IMR-90 (cell line): ENCODE data around the gene TMEM62. TPM values are rescaled to one million over a fixed set of nuclear protein-coding genes. Genes with fewer than 3 reads are reported as not detected.

Source experiments
- ATAC-seq: fragments of 200-7000 bp; cut with Tn5 transposase; 2 replicates; pipeline ENCODE4 v1.9.1; 2020; ENCODE audit warnings: low read depth, mild to moderate bottlenecking, moderate library complexity
- BruUV-seq: library from RNA; stranded (reverse); fragments of 400-500 nt; replicated peaks from 2 replicates; lab custom pipeline; 2021; lab: Mats Ljungman, UMichigan
- CTCF ChIA-PET: fragments of 300-600 bp; formaldehyde crosslinking; extraction: SDS; loops from one replicate; lab custom pipeline; 2021; ENCODE audit warnings: antibody characterized with exemption; lab: Yijun Ruan, JAX
- POLR2A ChIA-PET: fragments of 300-600 bp; sonication (Branson Sonifier 250); formaldehyde crosslinking; loops from one replicate; lab custom pipeline; 2022; ENCODE audit warnings: antibody characterized with exemption; ENCODE audit not compliant: unreplicated experiment; lab: Charles Lee
- DNase-seq: peaks from one replicate; pipeline ENCODE4 v3.0.0; 2013
- H2AFZ ChIP-seq: replicated peaks from 2 replicates; pipeline ENCODE3; 2013; ENCODE audit warnings: low read length, mild to moderate bottlenecking; ENCODE audit not compliant: poor library complexity
- H2AK5ac ChIP-seq: 2 replicates; pipeline ENCODE4 v1.6.1; 2013; ENCODE audit warnings: low read depth, low read length, inconsistent platforms
- H2AK9ac ChIP-seq: replicated peaks from 2 replicates; pipeline ENCODE3; 2013; ENCODE audit warnings: mild to moderate bottlenecking, low read depth, low read length, moderate library complexity; ENCODE audit not compliant: poor library complexity
- H2BK120ac ChIP-seq: 2 replicates; pipeline ENCODE4 v1.6.1; 2013; ENCODE audit warnings: low read depth, low read length, inconsistent platforms
- H2BK15ac ChIP-seq: 3 replicates; pipeline ENCODE4 v1.6.1; 2013; ENCODE audit warnings: low read depth, low read length, inconsistent platforms
- H2BK20ac ChIP-seq: 2 replicates; pipeline ENCODE4 v1.6.1; 2013; ENCODE audit warnings: low read depth, mild to moderate bottlenecking, inconsistent platforms, low read length, moderate library complexity
- H2BK5ac ChIP-seq: 2 replicates; pipeline ENCODE4 v1.6.1; 2013; ENCODE audit warnings: mild to moderate bottlenecking, low read depth, low read length, inconsistent platforms; ENCODE audit not compliant: poor library complexity, severe bottlenecking
- H3K14ac ChIP-seq: replicated peaks from 2 replicates; pipeline ENCODE4 v1.6.1; 2013; ENCODE audit warnings: low read depth, low read length, inconsistent platforms
- H3K18ac ChIP-seq: 2 replicates; pipeline ENCODE4 v1.6.1; 2013; ENCODE audit warnings: low read depth, low read length, control low read depth
- H3K23ac ChIP-seq: 2 replicates; pipeline ENCODE4 v1.6.1; 2013; ENCODE audit warnings: low read depth, low read length, inconsistent platforms
- H3K27ac ChIP-seq: 2 replicates; pipeline ENCODE4 v1.5.1; 2013; ENCODE audit warnings: mild to moderate bottlenecking, control low read depth, low read length; ENCODE audit not compliant: insufficient read depth
- H3K27me3 ChIP-seq: 2 replicates; pipeline ENCODE4 v1.6.1; 2013; ENCODE audit warnings: low read length; ENCODE audit not compliant: control insufficient read depth, insufficient read depth
- H3K36me3 ChIP-seq: 2 replicates; pipeline ENCODE4 v1.6.1; 2013; ENCODE audit warnings: low read length, mixed read lengths; ENCODE audit not compliant: control insufficient read depth, insufficient read depth
- H3K4ac ChIP-seq: 2 replicates; pipeline ENCODE4 v1.6.1; 2013; ENCODE audit warnings: low read depth, low read length, inconsistent platforms
- H3K4me1 ChIP-seq: 2 replicates; pipeline ENCODE4 v1.6.1; 2013; ENCODE audit warnings: low read length, mixed read lengths; ENCODE audit not compliant: control insufficient read depth, insufficient read depth
- H3K4me2 ChIP-seq: 2 replicates; pipeline ENCODE4 v1.6.1; 2013; ENCODE audit warnings: low read depth, mild to moderate bottlenecking, control low read depth, low read length, moderate library complexity
- H3K4me3 ChIP-seq: 2 replicates; pipeline ENCODE4 v1.5.1; 2013; ENCODE audit warnings: low read depth, mild to moderate bottlenecking, control low read depth, low read length, moderate library complexity; ENCODE audit not compliant: insufficient read depth
- H3K56ac ChIP-seq: 2 replicates; pipeline ENCODE4 v1.6.1; 2013; ENCODE audit warnings: low read length, inconsistent platforms; ENCODE audit not compliant: insufficient read depth; ENCODE audit errors: extremely low read depth
- H3K79me1 ChIP-seq, 2 experiments: 2 replicates each; pipeline ENCODE4 v1.6.1; 2013; ENCODE audit warnings: low read length in 2 of 2, inconsistent platforms in 1 of 2, low read depth in 1 of 2
- H3K9ac ChIP-seq: 2 replicates; pipeline ENCODE4 v1.6.1; 2013; ENCODE audit warnings: low read depth, low read length, control low read depth
- H3K9me1 ChIP-seq: 2 replicates; pipeline ENCODE4 v1.6.1; 2013; ENCODE audit warnings: low read length, inconsistent platforms; ENCODE audit not compliant: insufficient read depth
- H3K9me3 ChIP-seq: 2 replicates; pipeline ENCODE4 v1.6.1; 2013; ENCODE audit warnings: low read length; ENCODE audit not compliant: control insufficient read depth, insufficient read depth
- H4K20me1 ChIP-seq: 2 replicates; pipeline ENCODE4 v1.6.1; 2013; ENCODE audit warnings: low read length, inconsistent platforms; ENCODE audit not compliant: insufficient read depth
- H4K5ac ChIP-seq: 2 replicates; pipeline ENCODE4 v1.6.1; 2013; ENCODE audit warnings: mild to moderate bottlenecking, low read depth, low read length, control low read depth
- H4K8ac ChIP-seq, 2 experiments: 2 replicates each; pipeline ENCODE4 v1.6.1; 2013; ENCODE audit warnings: low read depth in 2 of 2, low read length in 2 of 2, control low read depth in 1 of 2, inconsistent platforms in 1 of 2
- H4K91ac ChIP-seq: 2 replicates; pipeline ENCODE4 v1.6.1; 2013; ENCODE audit warnings: low read depth, low read length, inconsistent platforms; ENCODE audit not compliant: insufficient read depth
- BHLHE40 ChIP-seq: fragments of 150-350 bp; IDR thresholded peaks from 2 replicates; pipeline ENCODE4 v1.6.1; 2016; ENCODE audit warnings: mild to moderate bottlenecking, low read depth, low read length
- CHD1 ChIP-seq: IDR thresholded peaks from 2 replicates; pipeline ENCODE4 v1.6.1; 2012; ENCODE audit warnings: low read depth, low read length, improper control_type of control experiment
- NFE2L2 ChIP-seq: fragments of 150-350 bp; IDR thresholded peaks from 2 replicates; pipeline ENCODE4 v1.6.1; 2016; ENCODE audit warnings: low read depth, mild to moderate bottlenecking, low read length
- USF2 ChIP-seq: fragments of 150-350 bp; IDR thresholded peaks from 2 replicates; pipeline ENCODE4 v1.6.1; 2017; ENCODE audit warnings: mild to moderate bottlenecking, antibody characterized with exemption, low read length, low read depth
- WGBS, 2 experiments: methylation state at CpG; one replicate each; pipeline versions ENCODE4 v1.1.5 to v1.1.7; 2013; ENCODE audit warnings: missing lambda C conversion rate in 2 of 2; ENCODE audit not compliant: insufficient read length in 1 of 2; ENCODE audit errors: extremely low coverage in 2 of 2; 5-methylcytosine and 5-hydroxymethylcytosine counted together
- dilution Hi-C: fragments of 300-500 bp; cut with HindIII; formaldehyde crosslinking; loops from one replicate; pipeline ENCODE4 v1.14.3; 2018; ENCODE audit warnings: low sequenced_read_pairs; ENCODE audit not compliant: unreplicated experiment
- in situ Hi-C: fragments of 300-500 bp; cut with MboI; formaldehyde crosslinking; loops from 3 replicates; pipeline ENCODE4 v1.14.3; 2019; ENCODE audit warnings: low sequenced_read_pairs, inconsistent platforms, mixed read lengths
- intact Hi-C: fragments of 100-400 bp; cut with micrococcal nuclease; formaldehyde crosslinking; loops from 2 replicates; pipeline ENCODE4 v1.10.0; 2022
- polyA plus RNA-seq, 3 experiments: library from polyadenylated mRNA; depleted of rRNA; stranded (reverse); fragments of >200 nt; gene quantifications; 2 replicates each; pipeline ENCODE4 v1.2.3, GENCODE V29; 2012; ENCODE audit warnings: low replicate concordance in 1 of 3
- total RNA-seq: library from RNA; depleted of rRNA; stranded (reverse); fragments of >200 nt; gene quantifications from 2 replicates; pipeline ENCODE4 v1.2.3, GENCODE V29; 2012

Gene TMEM62
- total and polyA plus RNA-seq, 2 of the 4 experiments (the other 2 are of a cell fraction) = 3.7 to 5.6 TPM

GRCh38 chr15:43213466-43213865 lies 80.1 kb downstream of the TMEM62 start:
- no peak overlapping the region for H3K4ac ChIP-seq
- H3K4me3 ChIP-seq = no peak overlapping the region
- ChIA-PET CTCF (no interaction called here), POLR2A (no interaction called here)
- intact Hi-C loops = no loop called here
- H2BK5ac ChIP-seq = no peak overlapping the region
- no TSS peak for BruUV-seq
- no peak overlapping the region for H3K27ac ChIP-seq
- no peak overlapping the region for H3K23ac ChIP-seq
- no peak overlapping the region for H3K4me2 ChIP-seq
- no peak for TF ChIP-seq NFE2L2
- no peak for TF ChIP-seq BHLHE40
- no peak for TF ChIP-seq CHD1
- no peak for TF ChIP-seq USF2
- no peaks in the 10 kb centered on the region for H4K20me1 ChIP-seq
- dilution Hi-C loops = no loop called here
- H3K14ac ChIP-seq = no peak overlapping the region
- no peak overlapping the region for H2AK9ac ChIP-seq
- H3K56ac ChIP-seq = no peak overlapping the region
- H2BK15ac ChIP-seq = no peak overlapping the region
- peak overlapping the region; percentile 32 for H2AFZ ChIP-seq
- WGBS, 2 experiments = 40% methylated on average over 1 of the region's 5 CpGs; no CpG with 5 or more reads in 1 of the 2 experiments
- no peaks in the 10 kb centered on the region for H3K36me3 ChIP-seq
- no peak overlapping the region for H2AK5ac ChIP-seq
- no peaks in the 10 kb centered on the region for H3K79me1 ChIP-seq
- H4K8ac ChIP-seq = no peak overlapping the region
- H2BK20ac ChIP-seq = no peak overlapping the region
- no peak for ATAC-seq
- H3K9ac ChIP-seq = no peak overlapping the region
- H3K27me3 ChIP-seq = peaks cover 58% of the 10 kb centered on the region
- H2BK120ac ChIP-seq = no peak overlapping the region
- in situ Hi-C loops = no loop called here
- no peaks in the 10 kb centered on the region for H3K9me3 ChIP-seq
- H3K4me1 ChIP-seq = no peaks in the 10 kb centered on the region
- H3K9me1 ChIP-seq = no peaks in the 10 kb centered on the region
- no peak overlapping the region for H4K91ac ChIP-seq
- no peak overlapping the region for H4K5ac ChIP-seq
- no peak for DNase-seq
- no peak overlapping the region for H3K18ac ChIP-seq
